Vagina (tissue), 2 donors: ENCODE results near the gene FTH1. TPM values are rescaled to one million over a fixed set of nuclear protein-coding genes. Genes with fewer than 3 reads are reported as not detected.

ENCODE experiments used
- DNase-seq, 2 donors: peaks; one replicate each; pipeline ENCODE4 v3.0.0-alpha.2; 2017; ENCODE audit errors: extremely low spot score in 2 of 2
- H3K27ac ChIP-seq: fragments of 200-600 bp; sonication (generic); one replicate; pipeline ENCODE4 v1.5.1; 2019
- H3K27me3 ChIP-seq: fragments of 200-600 bp; sonication (generic); one replicate; pipeline ENCODE4 v1.5.1; 2019
- H3K36me3 ChIP-seq, 2 donors: fragments of 200-600 bp; sonication (generic); one replicate each; pipeline ENCODE4 v1.5.1; 2017 to 2019
- H3K4me1 ChIP-seq: fragments of 200-600 bp; sonication (generic); one replicate; pipeline ENCODE4 v1.5.1; 2019
- H3K4me3 ChIP-seq, 2 donors: fragments of 200-600 bp; sonication (generic); 1 replicate in 1 of 2; 2 replicates in 1 of 2; pipeline ENCODE4 v1.5.1; 2016 to 2019
- H3K9me3 ChIP-seq: fragments of 200-600 bp; sonication (generic); one replicate; pipeline ENCODE4 v1.5.1; 2019
- POLR2A ChIP-seq, 2 donors: fragments of 450-650 bp; IDR thresholded peaks; one replicate each; pipeline ENCODE4 v1.6.1; 2017; ENCODE audit warnings: antibody characterized with exemption in 2 of 2, mild to moderate bottlenecking in 2 of 2, moderate library complexity in 2 of 2
- POLR2AphosphoS5 ChIP-seq, 2 donors: sonication (generic); formaldehyde crosslinking; IDR thresholded peaks; one replicate each; pipeline ENCODE4 v1.9.0; 2017; ENCODE audit warnings: antibody characterized with exemption in 2 of 2, mild to moderate bottlenecking in 2 of 2, low read depth in 1 of 2; ENCODE audit not compliant: insufficient read depth in 1 of 2
- intact Hi-C: fragments of 100-400 bp; cut with DNase I; formaldehyde crosslinking; loops from one replicate; pipeline ENCODE4 v1.15.1; 2023
- small RNA-seq: library from RNA; depleted of rRNA; stranded (forward); fragments of <200 nt; gene quantifications from one replicate; pipeline ENCODE3, GENCODE V24; 2016
- total RNA-seq: library from RNA; depleted of rRNA; stranded (reverse); fragments of >200 nt; gene quantifications from one replicate; pipeline ENCODE4 v1.2.3, GENCODE V29; 2016
- TF ChIP-seq, protein P1 (sequence below), 3 experiments: fragments of 450-650 bp in 2 of 3; fragments of 200-600 bp in 1 of 3; sonication (generic) in 1 of 3; IDR thresholded peaks; one replicate each; pipeline ENCODE4 v1.5.1; 2017 to 2019; ENCODE audit warnings: antibody characterized with exemption in 3 of 3, mild to moderate bottlenecking in 2 of 3, moderate library complexity in 2 of 3

FTH1 gene
- total RNA-seq, 1 donor from 2014 or later: 2,421 TPM

GRCh38 chr11:61918251-61918937, 49.0 kb downstream of the FTH1 start:
- Histone ChIP-seq H3K4me1 (peaks cover 61% of the 10 kb centered on the region), H3K4me3 (peak overlapping the region in 1 of 2 donors; percentile 62), H3K27ac (peak overlapping the region; percentile 85), H3K9me3 (no peaks in the 10 kb centered on the region), H3K27me3 (no peaks in the 10 kb centered on the region), H3K36me3 (no peaks in the 10 kb centered on the region)
- intact Hi-C loops: no loop called here
- peak in 1 of 2 donors; percentile 88 for DNase-seq
- no peak for TF ChIP-seq POLR2AphosphoS5 (IDR thresholded peaks at IDR 0.05; ENCODE audit: insufficient read depth in 1 of 2, low read depth in 1 of 2)
- TF ChIP-seq, protein P1, sequence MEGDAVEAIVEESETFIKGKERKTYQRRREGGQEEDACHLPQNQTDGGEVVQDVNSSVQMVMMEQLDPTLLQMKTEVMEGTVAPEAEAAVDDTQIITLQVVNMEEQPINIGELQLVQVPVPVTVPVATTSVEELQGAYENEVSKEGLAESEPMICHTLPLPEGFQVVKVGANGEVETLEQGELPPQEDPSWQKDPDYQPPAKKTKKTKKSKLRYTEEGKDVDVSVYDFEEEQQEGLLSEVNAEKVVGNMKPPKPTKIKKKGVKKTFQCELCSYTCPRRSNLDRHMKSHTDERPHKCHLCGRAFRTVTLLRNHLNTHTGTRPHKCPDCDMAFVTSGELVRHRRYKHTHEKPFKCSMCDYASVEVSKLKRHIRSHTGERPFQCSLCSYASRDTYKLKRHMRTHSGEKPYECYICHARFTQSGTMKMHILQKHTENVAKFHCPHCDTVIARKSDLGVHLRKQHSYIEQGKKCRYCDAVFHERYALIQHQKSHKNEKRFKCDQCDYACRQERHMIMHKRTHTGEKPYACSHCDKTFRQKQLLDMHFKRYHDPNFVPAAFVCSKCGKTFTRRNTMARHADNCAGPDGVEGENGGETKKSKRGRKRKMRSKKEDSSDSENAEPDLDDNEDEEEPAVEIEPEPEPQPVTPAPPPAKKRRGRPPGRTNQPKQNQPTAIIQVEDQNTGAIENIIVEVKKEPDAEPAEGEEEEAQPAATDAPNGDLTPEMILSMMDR (IDR thresholded peaks at IDR 0.05): no peak

- intact Hi-C loops: no loop called here
- Histone ChIP-seq H3K4me1 (peaks cover 61% of the 10 kb centered on the region), H3K27me3 (no peaks in the 10 kb centered on the region), H3K27ac (peak within 1 kb of the TSS; percentile 85), H3K36me3 (no peaks in the 10 kb centered on the region), H3K4me3 (peak within 1 kb of the TSS; percentile 62 to 79), H3K9me3 (no peaks in the 10 kb centered on the region)
- DNase-seq: peak in 1 of 2 donors; percentile 92
- peak in 1 of 2 donors; percentile 74 for TF ChIP-seq POLR2AphosphoS5 (IDR thresholded peaks at IDR 0.05; ENCODE audit: insufficient read depth in 1 of 2, low read depth in 1 of 2)
- TF ChIP-seq, protein P1 (IDR thresholded peaks at IDR 0.05): no peak
- peak in 1 of 2 donors; percentile 84 for TF ChIP-seq POLR2A (IDR thresholded peaks at IDR 0.05)
These were observed 49.9 kb downstream of the FTH1 start, which contains the start of gene RAB3IL1 for GRCh38 chr11:61917334-61918109. RAB3IL1 (minus strand) TSS chr11:61917566; CDS start chr11:61917367, 199 bp downstream.

DNA sequence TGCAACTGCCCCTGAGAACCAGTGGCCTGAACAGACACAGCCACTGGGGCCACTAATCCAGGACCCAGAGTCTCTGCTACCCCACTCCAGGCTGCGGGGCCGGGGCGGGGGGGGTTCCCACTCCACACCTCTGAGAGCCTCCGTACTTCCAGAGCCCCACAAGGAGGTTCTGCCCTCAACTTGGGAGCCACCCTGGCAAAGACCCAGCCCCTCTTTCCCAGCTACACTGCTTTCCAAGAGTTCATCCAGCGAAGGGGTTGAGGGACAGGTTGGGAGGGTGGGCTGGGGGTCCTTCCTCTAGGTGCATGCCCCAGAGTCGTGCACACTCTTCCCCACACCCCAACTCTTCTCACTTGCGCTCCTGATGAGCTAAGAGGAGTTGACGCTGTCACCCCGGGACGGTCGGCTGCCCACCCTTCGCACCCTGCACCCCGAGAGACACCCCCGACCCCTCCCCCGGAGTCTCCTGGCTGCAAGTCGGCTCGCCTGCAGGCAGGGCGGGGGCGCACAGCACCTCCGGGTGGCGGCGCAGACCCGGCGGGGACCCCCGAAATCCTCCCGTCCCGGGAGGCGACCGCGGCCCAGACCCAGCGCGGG, 50.6 kb downstream of the FTH1 start:
- Histone ChIP-seq H3K9me3 (no peaks in the 10 kb centered on the region), H3K4me3 (peak overlapping the region; percentile 62 to 79), H3K36me3 (no peaks in the 10 kb centered on the region), H3K27ac (peak overlapping the region; percentile 85), H3K4me1 (peaks cover 62% of the 10 kb centered on the region), H3K27me3 (no peaks in the 10 kb centered on the region)
- DNase-seq: peak in 1 of 2 donors; percentile 88
- TF ChIP-seq POLR2AphosphoS5 (IDR thresholded peaks at IDR 0.05; ENCODE audit: insufficient read depth in 1 of 2, low read depth in 1 of 2) (no peak), POLR2A (IDR thresholded peaks at IDR 0.05) (no peak)
- TF ChIP-seq, protein P1 (IDR thresholded peaks at IDR 0.05): no peak
- intact Hi-C loops: no loop called here

DNA sequence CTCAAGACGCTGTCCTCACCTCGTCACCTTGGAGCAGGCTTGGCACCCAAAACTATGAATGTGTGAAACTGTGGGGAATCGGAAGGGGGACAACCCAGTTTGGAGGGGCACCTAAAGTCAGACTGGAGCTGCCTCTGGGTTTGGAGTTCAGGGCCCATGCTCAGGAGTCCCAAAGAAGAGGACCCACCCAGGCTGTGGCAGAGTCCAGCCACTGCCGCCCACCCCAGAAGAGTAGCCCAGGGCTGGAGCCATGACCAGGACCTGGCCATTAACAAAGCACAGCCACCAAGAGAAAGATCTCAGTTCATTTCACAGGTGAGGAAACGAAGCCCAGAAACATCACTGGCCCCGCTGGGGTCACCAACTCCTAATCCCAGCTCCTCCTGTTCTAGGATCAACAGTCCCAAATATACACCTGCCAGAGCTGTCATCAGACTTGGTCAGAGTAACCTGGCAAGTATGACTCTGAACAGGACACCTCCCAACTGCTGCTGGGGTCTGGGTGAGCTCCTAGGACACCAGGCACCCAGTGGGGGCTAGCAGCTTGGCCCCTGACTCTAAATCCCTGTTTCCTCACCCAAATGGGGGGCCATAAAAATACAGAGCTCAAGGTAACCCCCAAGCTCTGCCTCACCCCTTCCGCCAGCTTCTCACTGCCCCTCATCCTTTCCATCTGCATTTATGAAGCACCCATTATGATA, 52.8 kb downstream of the FTH1 start:
- Histone ChIP-seq H3K36me3 (no peaks in the 10 kb centered on the region), H3K9me3 (no peaks in the 10 kb centered on the region), H3K27ac (peak overlapping the region; percentile 85), H3K27me3 (no peaks in the 10 kb centered on the region), H3K4me3 (peak overlapping the region in 1 of 2 donors; percentile 2), H3K4me1 (peaks cover 77% of the 10 kb centered on the region)
- peak in 1 of 2 donors; percentile 85 for DNase-seq
- TF ChIP-seq POLR2A (IDR thresholded peaks at IDR 0.05) (no peak), POLR2AphosphoS5 (IDR thresholded peaks at IDR 0.05; ENCODE audit: insufficient read depth in 1 of 2, low read depth in 1 of 2) (no peak)
- TF ChIP-seq, protein P1 (IDR thresholded peaks at IDR 0.05): no peak
- intact Hi-C loops: no loop called here

Small RNAs within 50 kb of the gene (small RNA-seq; reads per million reads assigned to genes)
- not detected for gene RNU6-1243P

Other genes with a start within 250 kb of the FTH1 start
- 0.25 TPM for gene MYRF, start 215.0 kb downstream of the FTH1 start, total RNA-seq
- 47.9 TPM for gene TMEM258, start 175.0 kb downstream of the FTH1 start, total RNA-seq
- gene FEN1, start 174.7 kb downstream of the FTH1 start, total RNA-seq: 9.6 TPM
- 9.8 TPM for gene FADS1, start 150.6 kb downstream of the FTH1 start, total RNA-seq
- gene FADS2, start 139.3 kb downstream of the FTH1 start, total RNA-seq: 25.5 TPM
- 41.5 TPM for gene FADS3, start 76.1 kb downstream of the FTH1 start, total RNA-seq
- 32.2 TPM for gene RAB3IL1, start 50.1 kb downstream of the FTH1 start, total RNA-seq
- 4.4 TPM for gene BEST1, start 17.3 kb downstream of the FTH1 start, total RNA-seq
- gene INCENP, start 156.4 kb upstream of the FTH1 start, total RNA-seq: 39.0 TPM
- not detected for gene SCGB1D1, start 222.6 kb upstream of the FTH1 start, total RNA-seq
- gene SCGB2A1, start 241.0 kb upstream of the FTH1 start, total RNA-seq: not detected